ENCODE results near the gene PRDX3.

The PRDX3 gene

GRCh38 chr10:119119400-119119799 is 59.2 kb downstream of the PRDX3 start:
- no peak for DNase-seq

GRCh38 chr10:119118231-119118630 is 60.4 kb downstream of the PRDX3 start:
- DNase-seq: no peak
